HCT116 (cell line): ENCODE results near the gene FASN. TPM values are rescaled to one million over a fixed set of nuclear protein-coding genes. Genes with fewer than 3 reads are reported as not detected.

Experiments
- ATAC-seq: fragments of 200-7000 bp; cut with Tn5 transposase; 2 replicates; pipeline ENCODE4 v1.9.1; 2020; ENCODE audit warnings: mild to moderate bottlenecking, moderate library complexity
- BruUV-seq: library from RNA; stranded (reverse); fragments of 400-500 nt; replicated peaks from 2 replicates; lab custom pipeline; 2021; lab: Mats Ljungman, UMichigan
- CTCF ChIA-PET: fragments of 300-600 bp; sonication (Branson Sonifier 250); formaldehyde crosslinking; loops from one replicate; lab custom pipeline; 2021; ENCODE audit warnings: antibody characterized with exemption; lab: Charles Lee
- POLR2A ChIA-PET: fragments of 300-600, 350-600 bp; sonication (Branson Sonifier 250); formaldehyde crosslinking; loops from one replicate; lab custom pipeline; 2021; ENCODE audit warnings: antibody characterized with exemption; lab: Charles Lee
- RAD21 ChIA-PET, 2 experiments: fragments of 300-600 bp; sonication (Branson Sonifier 250); formaldehyde crosslinking; loops; one replicate each; lab custom pipeline; 2023; ENCODE audit warnings: low total read pairs in 2 of 2; ENCODE audit not compliant: uncharacterized antibody in 2 of 2, unreplicated experiment in 2 of 2, low non-redundant PET in 1 of 2; lab: Charles Lee
- DNase-seq: peaks from one replicate; pipeline ENCODE4 v3.0.0-alpha.2; 2010; ENCODE audit warnings: low read depth, low spot score
- H2AFZ ChIP-seq: fragments of 200-600 bp; shearing (Covaris generic), sonication (generic); 2 replicates; pipeline ENCODE4 v1.6.1; 2017; ENCODE audit warnings: low read depth, mixed run types, mixed read lengths, antibody characterized with exemption, low read length; ENCODE audit not compliant: poor library complexity, severe bottlenecking
- H3K27ac ChIP-seq: 2 replicates; pipeline ENCODE4 v1.5.1; 2012; ENCODE audit warnings: low read depth, low read length
- H3K27me3 ChIP-seq: fragments of 200-600 bp; sonication (generic); 2 replicates; pipeline ENCODE4 v1.6.1; 2016; ENCODE audit warnings: mixed run types, low read length, mixed read lengths; ENCODE audit not compliant: insufficient read depth
- H3K36me3 ChIP-seq, 2 experiments: fragments of 200-500 bp in 1 of 2; fragments of 200-600 bp in 1 of 2; sonication (Bioruptor generic) in 1 of 2; sonication (generic) in 1 of 2; 2 replicates each; pipeline versions ENCODE4 v1.5.1 to v1.6.1; 2014 to 2016; ENCODE audit warnings: low read length in 2 of 2, inconsistent platforms in 1 of 2, mixed read lengths in 1 of 2, mixed run types in 1 of 2; ENCODE audit not compliant: insufficient read depth in 2 of 2, control insufficient read depth in 1 of 2
- H3K4me1 ChIP-seq, 2 experiments: fragments of 200-600 bp in 1 of 2; sonication (generic) in 1 of 2; 2 replicates each; pipeline versions ENCODE4 v1.5.1 to v1.6.1; 2012 to 2017; ENCODE audit warnings: low read length in 2 of 2, inconsistent platforms in 1 of 2, mild to moderate bottlenecking in 1 of 2, mixed read lengths in 1 of 2, mixed run types in 1 of 2, moderate library complexity in 1 of 2; ENCODE audit not compliant: insufficient read depth in 2 of 2, control insufficient read depth in 1 of 2
- H3K4me2 ChIP-seq: fragments of 200-600 bp; sonication (generic); 2 replicates; pipeline ENCODE4 v1.6.1; 2017; ENCODE audit warnings: mixed run types, low read length, mixed read lengths
- H3K4me3 ChIP-seq, 2 experiments: fragments of 200-600 bp in 1 of 2; sonication (generic) in 1 of 2; replicated peaks in 1 of 2; 2 replicates each; pipeline ENCODE4 v1.5.1; 2011 to 2016; ENCODE audit warnings: low read length in 2 of 2, control low read depth in 1 of 2, low read depth in 1 of 2, mild to moderate bottlenecking in 1 of 2, mixed read lengths in 1 of 2, mixed run types in 1 of 2
- H3K79me2 ChIP-seq: fragments of 200-600 bp; sonication (generic); 2 replicates; pipeline ENCODE4 v1.6.1; 2017; ENCODE audit warnings: mild to moderate bottlenecking, mixed run types, low read length, moderate library complexity, mixed read lengths; ENCODE audit not compliant: insufficient read depth
- H3K9ac ChIP-seq: fragments of 200-600 bp; sonication (generic); 2 replicates; pipeline ENCODE4 v1.6.1; 2016; ENCODE audit warnings: low read length, mixed read lengths
- H3K9me2 ChIP-seq: fragments of 200-600 bp; sonication (generic), shearing (Covaris generic); 2 replicates; pipeline ENCODE4 v1.6.1; 2017; ENCODE audit warnings: mixed run types, mild to moderate bottlenecking, moderate library complexity; ENCODE audit not compliant: insufficient read depth
- H3K9me3 ChIP-seq, 2 experiments: fragments of 200-500 bp in 1 of 2; fragments of 200-600 bp in 1 of 2; sonication (Bioruptor generic) in 1 of 2; sonication (generic) in 1 of 2; 2 replicates each; pipeline ENCODE4 v1.6.1; 2014 to 2017; ENCODE audit warnings: low read length in 2 of 2, mixed read lengths in 2 of 2, inconsistent platforms in 1 of 2, low read depth in 1 of 2, mild to moderate bottlenecking in 1 of 2, mixed run types in 1 of 2, moderate library complexity in 1 of 2; ENCODE audit not compliant: control insufficient read depth in 1 of 2, insufficient read depth in 1 of 2
- H4K20me1 ChIP-seq: fragments of 200-600 bp; sonication (generic), shearing (Covaris generic); 2 replicates; pipeline ENCODE4 v1.6.1; 2017; ENCODE audit warnings: mixed run types, mild to moderate bottlenecking, moderate library complexity; ENCODE audit not compliant: insufficient read depth
- CBX3 ChIP-seq: IDR thresholded peaks from 2 replicates; pipeline ENCODE4 v1.6.1; 2012; ENCODE audit warnings: low read depth
- CTCF ChIP-seq, 3 experiments: fragments of 200-600 bp in 1 of 3; sonication (generic) in 1 of 3; IDR thresholded peaks in 2 of 3; conservative IDR thresholded peaks in 1 of 3; 2 replicates each; pipeline ENCODE4 v1.5.1; 2012 to 2017; ENCODE audit warnings: low read depth in 2 of 3, low read length in 2 of 3, antibody characterized with exemption in 1 of 3, borderline replicate concordance in 1 of 3, control low read depth in 1 of 3, mild to moderate bottlenecking in 1 of 3, mixed read lengths in 1 of 3, mixed run types in 1 of 3, moderate library complexity in 1 of 3; ENCODE audit not compliant: insufficient read depth in 1 of 3
- EGR1 ChIP-seq: IDR thresholded peaks from 2 replicates; pipeline ENCODE4 v1.6.1; 2012; ENCODE audit warnings: low read depth
- EZH2phosphoT487 ChIP-seq: fragments of 200-600 bp; IDR thresholded peaks from 2 replicates; pipeline ENCODE4 v1.6.1; 2018; ENCODE audit warnings: antibody characterized with exemption, borderline replicate concordance
- POLR2A ChIP-seq: IDR thresholded peaks from 2 replicates; pipeline ENCODE4 v1.7.0; 2011; ENCODE audit warnings: borderline replicate concordance; ENCODE audit not compliant: insufficient read depth, insufficient read length; ENCODE audit errors: extremely low read depth
- POLR2AphosphoS5 ChIP-seq: IDR thresholded peaks from 2 replicates; pipeline ENCODE4 v1.6.1; 2011; ENCODE audit warnings: mild to moderate bottlenecking, low read depth, low read length, moderate library complexity
- REST ChIP-seq: IDR thresholded peaks from 2 replicates; pipeline ENCODE4 v1.6.1; 2012; ENCODE audit warnings: low read depth
- TCF7L2 ChIP-seq: IDR thresholded peaks from 2 replicates; pipeline ENCODE4 v1.7.0; 2011; ENCODE audit warnings: borderline replicate concordance, inconsistent platforms; ENCODE audit not compliant: insufficient read depth, insufficient read length; ENCODE audit errors: extremely low read depth
- ZBTB33 ChIP-seq: IDR thresholded peaks from 2 replicates; pipeline ENCODE4 v1.6.1; 2011; ENCODE audit warnings: mild to moderate bottlenecking, low read length, moderate library complexity; ENCODE audit not compliant: insufficient replicate concordance; ENCODE audit errors: extremely low read depth
- ZFX ChIP-seq: fragments of 450-650 bp; IDR thresholded peaks from 2 replicates; pipeline ENCODE4 v1.6.1; 2017
- ZNF274 ChIP-seq: fragments of 200-500 bp; sonication (Bioruptor generic); IDR thresholded peaks from 2 replicates; pipeline ENCODE4 v1.6.1; 2014; ENCODE audit warnings: mild to moderate bottlenecking, low read depth, low read length, inconsistent platforms
- intact Hi-C: fragments of 100-400 bp; cut with micrococcal nuclease; formaldehyde crosslinking; loops from 2 replicates; pipeline ENCODE4 v1.10.0; 2022
- total RNA-seq: library from RNA; stranded (reverse); gene quantifications from one replicate; pipeline ENCODE4 v1.2.1, GENCODE V29; 2021; ENCODE audit not compliant: unreplicated experiment
- TF ChIP-seq, protein P1 (sequence below): IDR thresholded peaks from 2 replicates; pipeline ENCODE4 v1.6.1; 2012

FASN gene
- total RNA-seq, 1 experiment from 2014 or later = 754 TPM

- Histone ChIP-seq H4K20me1 (no peaks in the 10 kb centered on the region), H3K79me2 (no peaks in the 10 kb centered on the region), H3K4me3 (no peak overlapping the region), H3K9me2 (no peaks in the 10 kb centered on the region), H3K4me1 (peaks cover 0 to 9% of the 10 kb centered on the region in 2 experiments; a peak in 2 of 4 replicates), H2AFZ (no peak overlapping the region), H3K27ac (no peak overlapping the region), H3K27me3 (no peaks in the 10 kb centered on the region), H3K9me3 (no peaks in the 10 kb centered on the region), H3K9ac (no peak overlapping the region), H3K4me2 (no peak overlapping the region), H3K36me3 (peaks cover 0 to 2% of the 10 kb centered on the region in 2 experiments; a peak in 2 of 4 replicates)
- CTCF ChIA-PET = no interaction called here
- ATAC-seq (no peak), DNase-seq (no peak)
- RAD21 ChIA-PET = no interaction called here
- no TSS peak for BruUV-seq
- POLR2A ChIA-PET = interaction anchor here (0.6 kb wide), 1 partner anchor 40 kb away, joined by 3 read pairs; no protein-coding TSS in a partner anchor
- intact Hi-C loops = no loop called here
- TF ChIP-seq CTCF (IDR thresholded peaks at IDR 0.05 in 2 of 3, conservative IDR thresholded peaks at IDR 0.05 in 1 of 3; ENCODE audit: borderline replicate concordance in 1 of 3, insufficient read depth in 1 of 3, low read depth in 2 of 3, low read length in 2 of 3) (no peak), ZBTB33 (no peak), TCF7L2 (no peak), EZH2phosphoT487 (no peak), CBX3 (no peak), POLR2A (no peak), REST (no peak), POLR2AphosphoS5 (no peak), EGR1 (no peak), ZNF274 (no peak), ZFX (no peak)
- TF ChIP-seq, protein P1, sequence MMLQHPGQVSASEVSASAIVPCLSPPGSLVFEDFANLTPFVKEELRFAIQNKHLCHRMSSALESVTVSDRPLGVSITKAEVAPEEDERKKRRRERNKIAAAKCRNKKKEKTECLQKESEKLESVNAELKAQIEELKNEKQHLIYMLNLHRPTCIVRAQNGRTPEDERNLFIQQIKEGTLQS = no peak
Measured at GRCh38 chr17:82114872-82115271, 16.8 kb upstream of the FASN start.
